ENCODE measurements around the gene LPP.
"Not testable (repeated sequence)": the region's sequence is repeated elsewhere in the genome, so short reads cannot be mapped to it uniquely, and the experiment has no call there.

The LPP gene

GRCh38 chr3:188633206-188633605 lies 479.2 kb downstream of the LPP start:
- DNase-seq (ENCODE audit: low read depth in 2 of 2) = no peak

- DNase-seq (ENCODE audit: low read depth in 2 of 2) = no peak
Measured at GRCh38 chr3:188634285-188634684, 480.3 kb downstream of the LPP start.

- no peak for DNase-seq (ENCODE audit: low read depth in 2 of 2)
Measured at GRCh38 chr3:188635258-188636042, 481.5 kb downstream of the LPP start.

- not testable (repeated sequence) for DNase-seq (ENCODE audit: low read depth in 2 of 2)
Measured at GRCh38 chr3:188636292-188636691, 482.3 kb downstream of the LPP start.

GRCh38 chr3:188641076-188641475 lies 487.1 kb downstream of the LPP start:
- DNase-seq (ENCODE audit: low read depth in 2 of 2) = no peak

GRCh38 chr3:188643736-188644135 lies 489.8 kb downstream of the LPP start:
- DNase-seq (ENCODE audit: low read depth in 2 of 2) = no peak

GRCh38 chr3:188646592-188646991 lies 492.6 kb downstream of the LPP start:
- no peak for DNase-seq (ENCODE audit: low read depth in 2 of 2)

- no peak for DNase-seq (ENCODE audit: low read depth in 2 of 2)
Measured at GRCh38 chr3:188647237-188647636, 493.3 kb downstream of the LPP start.

GRCh38 chr3:188649521-188649920 lies 495.6 kb downstream of the LPP start:
- DNase-seq (ENCODE audit: low read depth in 2 of 2) = no peak

- DNase-seq (ENCODE audit: low read depth in 2 of 2) = no peak
Measured at GRCh38 chr3:188656196-188656982, 502.4 kb downstream of the LPP start.

GRCh38 chr3:188658606-188659005 lies 504.6 kb downstream of the LPP start:
- no peak for DNase-seq (ENCODE audit: low read depth in 2 of 2)

- no peak for DNase-seq (ENCODE audit: low read depth in 2 of 2)
Measured at GRCh38 chr3:188659449-188660090, 505.6 kb downstream of the LPP start.

GRCh38 chr3:188660415-188660814 lies 506.5 kb downstream of the LPP start:
- DNase-seq (ENCODE audit: low read depth in 2 of 2) = no peak

GRCh38 chr3:188661806-188662205 lies 507.8 kb downstream of the LPP start:
- DNase-seq (ENCODE audit: low read depth in 2 of 2) = no peak

- DNase-seq (ENCODE audit: low read depth in 2 of 2) = no peak
Measured at GRCh38 chr3:188662214-188662613, 508.3 kb downstream of the LPP start.

- no peak for DNase-seq (ENCODE audit: low read depth in 2 of 2)
Measured at GRCh38 chr3:188662795-188663194, 508.8 kb downstream of the LPP start.

- DNase-seq (ENCODE audit: low read depth in 2 of 2) = no peak
Measured at GRCh38 chr3:188663839-188664238, 509.9 kb downstream of the LPP start.

- DNase-seq (ENCODE audit: low read depth in 2 of 2) = no peak
Measured at GRCh38 chr3:188664795-188665194, 510.8 kb downstream of the LPP start.

GRCh38 chr3:188667926-188668325 lies 514.0 kb downstream of the LPP start:
- DNase-seq (ENCODE audit: low read depth in 2 of 2) = no peak

- DNase-seq (ENCODE audit: low read depth in 2 of 2) = no peak
Measured at GRCh38 chr3:188670446-188670845, 516.5 kb downstream of the LPP start.

- DNase-seq (ENCODE audit: low read depth in 2 of 2) = no peak
Measured at GRCh38 chr3:188671971-188672370, 518.0 kb downstream of the LPP start.

- DNase-seq (ENCODE audit: low read depth in 2 of 2) = no peak
Measured at GRCh38 chr3:188672840-188673239, 518.9 kb downstream of the LPP start.
